Panc1 (cell line): ENCODE results near the gene PRKD1. TPM values are rescaled to one million over a fixed set of nuclear protein-coding genes. Genes with fewer than 3 reads are reported as not detected.

ENCODE experiments used
- ATAC-seq: fragments of 200-7000 bp; cut with Tn5 transposase; 2 replicates; pipeline ENCODE4 v1.9.1; 2020; ENCODE audit warnings: mild to moderate bottlenecking, moderate library complexity
- BruUV-seq: library from RNA; stranded (reverse); fragments of 400-500 nt; replicated peaks from 2 replicates; lab custom pipeline; 2021; lab: Mats Ljungman, UMichigan
- CTCF ChIA-PET: fragments of 300-600 bp; sonication (Branson Sonifier 250); formaldehyde crosslinking; loops from one replicate; lab custom pipeline; 2022; ENCODE audit warnings: antibody characterized with exemption; lab: Charles Lee
- POLR2A ChIA-PET: fragments of 300-600 bp; sonication (Branson Sonifier 250); formaldehyde crosslinking; loops from one replicate; lab custom pipeline; 2022; ENCODE audit warnings: antibody characterized with exemption; lab: Charles Lee
- DNase-seq: peaks from one replicate; pipeline ENCODE4 v3.0.0-alpha.2; 2010; ENCODE audit warnings: low read depth, low spot score
- H3K27ac ChIP-seq: 2 replicates; pipeline ENCODE4 v1.5.1; 2011; ENCODE audit warnings: mild to moderate bottlenecking, low read length, inconsistent platforms
- H3K27me3 ChIP-seq: fragments of 200-500 bp; sonication (Bioruptor generic); 2 replicates; pipeline ENCODE4 v1.6.0; 2014; ENCODE audit warnings: low read length, inconsistent platforms; ENCODE audit not compliant: control insufficient read depth, insufficient read depth
- H3K36me3 ChIP-seq: fragments of 200-500 bp; sonication (Bioruptor generic); 2 replicates; pipeline ENCODE4 v1.5.1; 2014; ENCODE audit warnings: inconsistent platforms, mild to moderate bottlenecking, low read length, moderate library complexity; ENCODE audit not compliant: control insufficient read depth, insufficient read depth
- H3K4me1 ChIP-seq: 2 replicates; pipeline ENCODE4 v1.5.1; 2011; ENCODE audit warnings: inconsistent platforms, mild to moderate bottlenecking, low read length, moderate library complexity; ENCODE audit not compliant: control insufficient read depth, insufficient read depth
- H3K4me3 ChIP-seq, 2 experiments: 2 replicates each; pipeline ENCODE4 v1.5.1; 2011 to 2012; ENCODE audit warnings: low read depth in 2 of 2, low read length in 2 of 2, mild to moderate bottlenecking in 2 of 2, inconsistent platforms in 1 of 2, moderate library complexity in 1 of 2
- H3K9me3 ChIP-seq: fragments of 200-500 bp; sonication (Bioruptor generic); 2 replicates; pipeline ENCODE4 v1.5.1; 2014; ENCODE audit warnings: low read depth, mild to moderate bottlenecking, inconsistent platforms, low read length, moderate library complexity; ENCODE audit not compliant: control insufficient read depth, insufficient read depth
- POLR2AphosphoS5 ChIP-seq: IDR thresholded peaks from 2 replicates; pipeline ENCODE4 v1.6.1; 2012; ENCODE audit warnings: mild to moderate bottlenecking, low read depth, low read length, moderate library complexity
- SIN3A ChIP-seq: IDR thresholded peaks from 2 replicates; pipeline ENCODE4 v1.6.1; 2012; ENCODE audit warnings: low read depth, mild to moderate bottlenecking, low read length, moderate library complexity, borderline replicate concordance; ENCODE audit not compliant: insufficient read depth
- TCF7L2 ChIP-seq: IDR thresholded peaks from 2 replicates; pipeline ENCODE4 v1.6.1; 2011; ENCODE audit warnings: mild to moderate bottlenecking, low read depth, low read length, inconsistent platforms
- in situ Hi-C: cut with HindIII; loops from 2 replicates; pipeline ENCODE4 v1.10.0; 2016; ENCODE audit warnings: low sequenced_read_pairs, low pct_unique_long_range_greater_than_20kb
- intact Hi-C: fragments of 100-400 bp; cut with micrococcal nuclease; formaldehyde crosslinking; loops from one replicate; pipeline ENCODE4 v1.10.0; 2022; ENCODE audit not compliant: unreplicated experiment
- total RNA-seq: library from RNA; stranded (reverse); gene quantifications from one replicate; pipeline ENCODE4 v1.2.1, GENCODE V29; 2021; ENCODE audit not compliant: unreplicated experiment
- TF ChIP-seq, protein P1 (sequence below), 2 experiments: IDR thresholded peaks; 2 replicates each; pipeline ENCODE4 v1.6.1; 2011 to 2012; ENCODE audit warnings: low read depth in 2 of 2, control low read depth in 1 of 2, low read length in 1 of 2, mild to moderate bottlenecking in 1 of 2, moderate library complexity in 1 of 2; ENCODE audit not compliant: insufficient read depth in 1 of 2
- TF ChIP-seq, protein P2 (sequence below): fragments of 450-650 bp; IDR thresholded peaks from 2 replicates; pipeline ENCODE4 v1.5.1; 2017; ENCODE audit warnings: mild to moderate bottlenecking

The PRKD1 gene
- total RNA-seq, 1 experiment from 2014 or later, result 8.2 TPM

DNA sequence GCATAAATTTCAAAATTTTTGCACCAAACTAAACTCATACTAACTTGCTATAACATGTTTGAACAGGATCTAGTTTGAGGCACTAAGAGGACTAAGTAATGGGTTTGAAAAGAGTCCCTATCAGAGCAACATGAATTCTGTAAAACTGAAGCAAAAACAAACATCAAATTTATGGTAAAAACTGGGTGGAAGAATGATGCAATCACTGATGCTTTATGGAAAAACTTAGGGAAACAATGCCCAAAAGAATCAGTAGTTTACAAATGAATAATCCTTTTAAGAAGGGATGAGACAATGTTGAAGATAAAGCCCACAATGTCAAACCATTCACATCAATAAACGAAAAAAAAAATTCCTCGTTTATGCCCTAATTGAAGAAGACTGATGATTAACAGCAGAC lies 88.9 kb downstream of the PRKD1 start:
- BruUV-seq, result no TSS peak
- intact Hi-C loops (no loop called here), in situ Hi-C loops (no loop called here)
- H3K36me3 ChIP-seq, result no peaks in the 10 kb centered on the region
- H3K9me3 ChIP-seq, result peaks cover 10% of the 10 kb centered on the region; the same call in 1 of the 2 replicates
- POLR2A ChIA-PET, result no interaction called here
- no peak overlapping the region for H3K4me3 ChIP-seq
- TF ChIP-seq, protein P1, sequence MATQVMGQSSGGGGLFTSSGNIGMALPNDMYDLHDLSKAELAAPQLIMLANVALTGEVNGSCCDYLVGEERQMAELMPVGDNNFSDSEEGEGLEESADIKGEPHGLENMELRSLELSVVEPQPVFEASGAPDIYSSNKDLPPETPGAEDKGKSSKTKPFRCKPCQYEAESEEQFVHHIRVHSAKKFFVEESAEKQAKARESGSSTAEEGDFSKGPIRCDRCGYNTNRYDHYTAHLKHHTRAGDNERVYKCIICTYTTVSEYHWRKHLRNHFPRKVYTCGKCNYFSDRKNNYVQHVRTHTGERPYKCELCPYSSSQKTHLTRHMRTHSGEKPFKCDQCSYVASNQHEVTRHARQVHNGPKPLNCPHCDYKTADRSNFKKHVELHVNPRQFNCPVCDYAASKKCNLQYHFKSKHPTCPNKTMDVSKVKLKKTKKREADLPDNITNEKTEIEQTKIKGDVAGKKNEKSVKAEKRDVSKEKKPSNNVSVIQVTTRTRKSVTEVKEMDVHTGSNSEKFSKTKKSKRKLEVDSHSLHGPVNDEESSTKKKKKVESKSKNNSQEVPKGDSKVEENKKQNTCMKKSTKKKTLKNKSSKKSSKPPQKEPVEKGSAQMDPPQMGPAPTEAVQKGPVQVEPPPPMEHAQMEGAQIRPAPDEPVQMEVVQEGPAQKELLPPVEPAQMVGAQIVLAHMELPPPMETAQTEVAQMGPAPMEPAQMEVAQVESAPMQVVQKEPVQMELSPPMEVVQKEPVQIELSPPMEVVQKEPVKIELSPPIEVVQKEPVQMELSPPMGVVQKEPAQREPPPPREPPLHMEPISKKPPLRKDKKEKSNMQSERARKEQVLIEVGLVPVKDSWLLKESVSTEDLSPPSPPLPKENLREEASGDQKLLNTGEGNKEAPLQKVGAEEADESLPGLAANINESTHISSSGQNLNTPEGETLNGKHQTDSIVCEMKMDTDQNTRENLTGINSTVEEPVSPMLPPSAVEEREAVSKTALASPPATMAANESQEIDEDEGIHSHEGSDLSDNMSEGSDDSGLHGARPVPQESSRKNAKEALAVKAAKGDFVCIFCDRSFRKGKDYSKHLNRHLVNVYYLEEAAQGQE (IDR thresholded peaks at IDR 0.05; ENCODE audit: insufficient read depth in 1 of 2, low read depth in 2 of 2, low read length in 1 of 2), result no peak
- TF ChIP-seq TCF7L2 (no peak), SIN3A (no peak)
- H3K27ac ChIP-seq, result no peak overlapping the region
- CTCF ChIA-PET, result no interaction called here
- no peak for ATAC-seq
- no peak for DNase-seq
- H3K4me1 ChIP-seq, result no peaks in the 10 kb centered on the region
- no peaks in the 10 kb centered on the region for H3K27me3 ChIP-seq

DNA sequence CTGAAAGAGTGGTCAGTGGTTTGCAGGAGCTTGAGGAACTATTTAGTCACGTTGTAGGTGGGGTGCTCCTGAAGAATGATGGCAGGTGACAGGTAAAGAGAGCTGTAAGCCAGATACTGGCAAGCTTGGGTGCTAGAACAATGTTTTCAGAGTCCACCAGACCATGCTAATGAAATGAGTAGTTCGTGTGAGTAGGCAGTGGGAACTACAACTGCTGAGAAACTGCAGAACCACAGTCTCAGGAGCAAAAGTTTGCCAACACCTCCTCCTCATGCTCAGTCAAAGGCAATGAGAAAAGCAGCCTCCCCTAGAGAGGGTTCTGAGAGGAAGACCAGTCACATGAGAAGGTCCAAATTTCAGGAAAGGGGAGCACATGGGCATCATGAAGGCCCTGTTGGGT lies 91.3 kb downstream of the PRKD1 start:
- Histone ChIP-seq H3K4me1 (no peaks in the 10 kb centered on the region), H3K4me3 (no peak overlapping the region), H3K9me3 (peaks cover 10% of the 10 kb centered on the region; the same call in 1 of the 2 replicates), H3K36me3 (no peaks in the 10 kb centered on the region), H3K27me3 (no peaks in the 10 kb centered on the region), H3K27ac (no peak overlapping the region)
- CTCF ChIA-PET, result no interaction called here
- ATAC-seq (no peak), DNase-seq (no peak)
- intact Hi-C loops, result no loop called here
- no TSS peak for BruUV-seq
- TF ChIP-seq POLR2AphosphoS5, result no peak
- no peak for TF ChIP-seq SIN3A
- TF ChIP-seq TCF7L2, result no peak
- TF ChIP-seq, protein P1 (IDR thresholded peaks at IDR 0.05; ENCODE audit: insufficient read depth in 1 of 2, low read depth in 2 of 2, low read length in 1 of 2), result no peak
- TF ChIP-seq, protein P2, sequence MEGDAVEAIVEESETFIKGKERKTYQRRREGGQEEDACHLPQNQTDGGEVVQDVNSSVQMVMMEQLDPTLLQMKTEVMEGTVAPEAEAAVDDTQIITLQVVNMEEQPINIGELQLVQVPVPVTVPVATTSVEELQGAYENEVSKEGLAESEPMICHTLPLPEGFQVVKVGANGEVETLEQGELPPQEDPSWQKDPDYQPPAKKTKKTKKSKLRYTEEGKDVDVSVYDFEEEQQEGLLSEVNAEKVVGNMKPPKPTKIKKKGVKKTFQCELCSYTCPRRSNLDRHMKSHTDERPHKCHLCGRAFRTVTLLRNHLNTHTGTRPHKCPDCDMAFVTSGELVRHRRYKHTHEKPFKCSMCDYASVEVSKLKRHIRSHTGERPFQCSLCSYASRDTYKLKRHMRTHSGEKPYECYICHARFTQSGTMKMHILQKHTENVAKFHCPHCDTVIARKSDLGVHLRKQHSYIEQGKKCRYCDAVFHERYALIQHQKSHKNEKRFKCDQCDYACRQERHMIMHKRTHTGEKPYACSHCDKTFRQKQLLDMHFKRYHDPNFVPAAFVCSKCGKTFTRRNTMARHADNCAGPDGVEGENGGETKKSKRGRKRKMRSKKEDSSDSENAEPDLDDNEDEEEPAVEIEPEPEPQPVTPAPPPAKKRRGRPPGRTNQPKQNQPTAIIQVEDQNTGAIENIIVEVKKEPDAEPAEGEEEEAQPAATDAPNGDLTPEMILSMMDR, result no peak
- POLR2A ChIA-PET, result no interaction called here
- in situ Hi-C loops, result no loop called here
